HG02852 (cell line): ENCODE data around the gene SDK1.

Experiments used
- ATAC-seq: cut with Tn5 transposase; IDR thresholded peaks from one replicate; pipeline ENCODE4 v1.9.1; 2021; ENCODE audit warnings: mild to moderate bottlenecking, moderate library complexity; ENCODE audit not compliant: unreplicated experiment

SDK1 gene

DNA sequence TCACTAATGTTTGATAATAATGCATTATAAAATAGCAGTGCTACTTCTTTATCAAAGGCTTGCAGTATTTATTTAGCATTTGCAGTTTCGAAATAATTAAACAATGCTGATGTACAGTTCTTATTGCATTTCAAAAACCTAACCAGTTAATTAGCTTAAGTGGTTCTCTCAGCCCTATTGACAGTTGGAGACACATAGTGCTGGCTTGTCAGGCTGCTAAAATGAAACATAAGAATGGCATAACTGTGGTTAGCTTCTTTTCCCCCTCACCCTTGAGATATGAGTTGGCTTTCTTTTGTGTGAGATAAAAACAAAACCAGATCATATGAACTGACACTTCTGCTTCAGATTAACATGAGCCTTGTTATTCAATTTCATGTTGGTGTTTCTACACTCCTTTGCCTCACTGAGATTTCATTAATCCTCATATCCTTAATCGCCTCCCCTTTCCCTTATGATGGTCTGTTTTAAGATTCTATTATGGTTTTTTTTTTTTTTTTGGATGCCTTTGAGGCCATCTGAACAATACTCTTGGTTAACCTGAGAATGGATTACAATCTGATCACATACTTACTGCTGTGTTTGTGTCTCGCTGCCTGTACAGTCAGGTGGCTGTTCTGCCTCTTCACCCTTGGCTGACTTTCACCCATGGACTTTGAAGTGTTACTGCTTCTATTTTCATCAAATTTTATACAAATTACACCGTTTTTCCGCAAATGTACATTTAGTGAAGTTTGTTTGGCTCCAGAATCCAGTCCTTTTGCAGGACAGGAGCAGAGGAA is 108.0 kb downstream of the SDK1 start:
- ATAC-seq, result no peak

DNA sequence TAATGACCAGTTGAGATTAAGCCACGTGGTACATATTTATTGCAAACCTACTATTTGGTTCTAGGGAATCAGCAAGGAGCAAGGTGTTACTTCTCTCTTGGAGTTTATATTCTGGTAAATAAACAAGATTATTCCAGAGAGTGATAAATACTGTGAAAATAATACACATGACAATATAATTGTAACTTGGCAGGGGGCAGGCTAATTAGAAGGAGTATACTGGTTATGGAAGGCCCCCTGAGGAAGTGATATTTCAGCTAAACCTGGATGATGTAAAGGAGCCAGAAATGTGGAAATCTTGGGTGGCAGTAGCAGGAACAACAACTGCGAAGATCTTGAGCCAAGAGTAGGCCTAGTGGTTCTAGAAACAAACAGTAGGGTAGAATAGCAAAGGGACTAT is 111.8 kb downstream of the SDK1 start:
- ATAC-seq, result no peak

DNA sequence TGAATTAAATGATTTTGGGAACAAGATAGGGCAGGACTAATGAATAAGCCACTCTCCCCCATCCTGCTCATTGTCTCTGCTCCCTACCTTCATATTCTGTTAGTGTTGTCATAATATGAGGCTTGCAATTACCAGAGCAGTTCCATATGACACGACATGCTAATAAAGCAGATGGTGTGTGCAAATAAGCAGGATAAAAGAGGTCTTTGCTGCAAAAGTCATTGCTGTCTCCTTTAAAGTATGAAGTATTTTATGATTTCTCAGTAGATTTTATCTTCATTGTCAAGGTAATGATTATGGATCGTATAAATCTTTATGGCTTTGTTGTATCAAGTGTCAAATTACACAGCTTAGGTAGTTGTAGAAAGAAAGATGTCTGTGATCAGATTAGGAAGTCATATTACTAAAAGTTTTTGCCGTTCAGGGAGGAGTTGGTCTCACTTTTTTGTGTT is 114.8 kb downstream of the SDK1 start:
- ATAC-seq, result no peak

DNA sequence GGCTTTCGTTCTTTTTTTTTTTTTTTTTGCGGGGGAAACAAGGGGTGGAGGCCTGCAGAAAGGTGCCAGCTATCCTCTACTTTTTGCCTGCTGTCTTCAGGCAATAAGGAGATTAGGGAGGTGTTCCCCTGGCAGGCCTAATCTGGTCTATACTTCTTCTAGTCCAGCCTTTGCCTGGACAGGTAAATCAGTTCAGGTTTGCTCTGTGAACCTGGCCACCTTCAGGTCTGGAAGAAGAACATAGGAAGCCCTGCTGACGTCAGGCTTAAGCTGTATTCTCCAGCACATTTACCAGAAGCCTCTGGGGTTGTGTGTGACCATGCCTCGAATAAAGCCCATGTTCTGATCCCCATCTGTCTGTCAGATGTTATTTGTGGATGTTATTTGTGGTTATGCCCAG is 115.4 kb downstream of the SDK1 start:
- no peak for ATAC-seq

DNA sequence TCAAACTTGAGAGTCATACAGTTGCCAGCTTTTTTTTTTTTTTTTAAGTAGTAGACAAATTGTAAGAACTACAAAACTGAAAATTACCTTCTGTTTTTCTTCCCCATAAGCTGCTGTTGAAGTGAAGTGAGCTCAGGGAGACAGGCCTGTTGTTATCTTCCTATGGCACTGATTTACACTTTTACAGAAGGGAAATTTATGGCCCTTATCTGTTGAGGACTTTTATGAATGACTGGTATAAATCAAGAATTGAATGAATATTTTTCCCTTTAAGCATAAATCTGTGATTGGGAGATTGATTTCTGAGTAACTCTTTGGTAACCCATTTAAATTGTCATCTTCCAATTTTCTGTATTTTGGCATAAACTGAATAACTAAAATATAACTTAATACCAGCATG is 124.0 kb downstream of the SDK1 start:
- ATAC-seq, result no peak

DNA sequence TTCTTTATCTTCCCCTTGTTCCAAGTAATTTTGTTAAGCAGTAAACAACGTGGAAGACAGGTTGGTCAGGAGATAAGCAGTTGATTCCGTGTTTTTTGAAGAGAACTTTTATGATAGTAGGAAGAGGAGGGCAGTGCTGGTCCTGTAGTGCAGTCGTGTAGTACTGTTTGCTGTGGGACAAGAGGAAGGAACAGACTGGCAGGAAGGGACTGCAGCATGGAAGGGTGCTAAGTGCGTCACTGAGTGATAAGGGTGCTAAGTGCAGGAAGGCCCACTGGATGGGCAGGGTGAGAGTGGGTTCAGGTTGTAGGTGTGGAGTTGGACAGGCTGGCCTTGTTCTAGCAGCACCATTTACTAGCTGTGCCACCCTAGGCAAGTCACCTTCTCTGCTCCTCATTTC is 125.0 kb downstream of the SDK1 start:
- ATAC-seq, result no peak

DNA sequence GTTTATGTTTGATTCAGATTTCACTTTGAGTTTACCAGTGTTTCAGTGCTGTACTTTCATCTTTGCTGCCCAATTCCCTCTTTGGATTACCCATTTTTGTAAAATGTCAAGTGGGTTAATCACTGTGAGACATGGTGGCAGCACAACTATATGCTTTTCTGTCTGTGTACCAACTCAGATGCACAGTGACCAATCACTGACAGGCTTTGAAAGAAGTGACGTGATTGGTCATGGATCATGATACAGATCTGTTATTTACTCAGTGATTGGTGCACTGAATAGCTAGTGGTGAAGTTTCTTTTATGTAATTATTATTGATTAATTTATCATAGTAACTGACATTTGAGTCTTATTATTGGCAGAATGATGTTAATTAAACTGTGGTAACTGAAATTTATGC is 126.9 kb downstream of the SDK1 start:
- no peak for ATAC-seq

DNA sequence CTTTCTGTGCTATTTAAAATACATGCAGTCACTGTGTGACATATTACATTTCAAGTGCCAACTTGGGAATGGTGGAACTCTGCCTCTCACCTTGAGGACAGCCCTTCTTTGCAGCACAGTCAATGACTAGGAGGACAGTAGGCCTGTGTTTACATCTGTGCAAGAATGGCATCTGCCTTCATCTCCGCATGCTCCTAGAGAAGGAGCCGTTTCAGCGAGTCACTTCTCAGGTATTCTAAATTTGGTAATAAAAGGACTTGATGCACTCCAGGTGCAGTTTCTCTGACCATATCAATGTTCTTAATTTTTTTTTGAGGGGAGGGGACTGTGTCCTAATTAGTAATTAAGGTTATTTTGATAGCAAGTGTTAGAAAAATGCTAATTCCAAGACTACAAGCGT is 128.9 kb downstream of the SDK1 start:
- ATAC-seq, result no peak

DNA sequence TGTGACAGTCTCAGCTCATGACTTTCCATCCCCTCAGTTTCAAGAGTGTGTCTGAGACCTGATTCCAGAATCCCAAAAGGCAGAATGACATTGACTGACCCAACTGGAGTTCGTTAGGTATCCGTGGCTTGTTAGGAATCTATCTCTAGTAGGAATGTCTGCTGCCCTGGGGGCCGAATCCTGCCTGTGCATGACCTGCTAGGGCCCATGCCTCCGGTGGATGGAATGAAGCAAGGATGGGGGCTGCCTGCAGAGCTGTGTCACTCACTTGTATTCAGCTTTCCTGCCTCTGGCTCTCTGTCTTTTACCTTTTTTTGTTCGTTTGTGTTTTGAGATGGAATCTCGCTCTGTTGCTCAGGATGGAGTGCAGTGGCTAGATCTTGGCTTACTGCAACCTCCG is 129.5 kb downstream of the SDK1 start:
- ATAC-seq, result no peak

DNA sequence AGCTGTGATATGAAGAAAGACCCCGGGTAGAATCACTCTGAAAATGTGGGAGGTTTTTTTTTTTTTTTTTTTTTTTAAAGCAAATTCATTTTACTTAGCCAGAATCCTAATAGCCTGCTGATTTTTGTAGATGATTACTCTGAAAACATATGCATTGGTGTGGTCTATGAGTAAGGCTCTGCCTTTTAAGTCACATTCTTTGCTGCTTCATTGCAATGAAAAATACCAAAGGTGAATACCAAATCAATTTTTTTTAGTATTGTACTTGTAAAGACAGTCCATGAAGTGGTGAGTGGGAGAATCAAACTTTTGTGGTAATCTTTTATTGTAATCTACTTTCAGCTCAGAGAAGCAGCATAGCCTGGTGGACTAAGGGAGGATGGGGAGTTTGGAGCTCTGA is 130.3 kb downstream of the SDK1 start:
- ATAC-seq, result no peak

DNA sequence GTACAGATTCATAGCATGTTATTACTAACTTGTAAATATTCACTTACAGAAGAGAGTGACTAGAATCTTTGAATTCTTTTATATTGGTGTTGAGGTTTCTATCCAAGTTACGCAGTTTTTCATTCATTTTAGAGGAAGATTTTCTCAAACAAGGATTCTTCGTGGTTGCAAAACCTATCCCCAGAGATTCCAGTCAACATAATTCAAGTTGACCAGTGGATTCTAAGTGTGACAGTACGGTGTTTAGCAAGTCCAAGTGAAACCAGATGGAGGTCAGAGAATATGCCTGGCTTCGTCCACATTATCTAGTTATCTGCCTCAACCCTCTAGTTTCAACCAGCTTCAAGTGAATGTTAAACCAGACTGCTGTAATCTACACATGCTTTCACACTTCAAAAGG is 131.9 kb downstream of the SDK1 start:
- ATAC-seq, result no peak

DNA sequence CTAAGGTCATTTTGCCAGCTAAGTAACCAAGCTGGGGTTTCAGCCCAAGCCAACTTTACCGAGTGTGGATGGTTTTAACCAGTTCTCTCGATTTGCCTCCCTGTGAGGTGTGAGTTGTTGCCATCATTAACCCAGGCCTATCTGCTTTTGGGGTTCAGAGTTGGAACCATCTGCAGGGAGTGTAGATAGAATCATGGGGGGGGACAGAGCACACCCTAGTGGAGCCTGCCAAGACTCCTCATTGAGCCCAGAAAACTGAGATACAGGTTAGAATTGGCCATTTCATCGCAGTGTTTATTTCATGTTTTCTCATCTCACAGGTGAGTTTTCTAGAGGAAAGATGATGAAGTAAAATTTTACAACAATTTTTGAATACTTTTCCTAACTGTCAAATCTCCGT is 133.6 kb downstream of the SDK1 start:
- ATAC-seq, result no peak

DNA sequence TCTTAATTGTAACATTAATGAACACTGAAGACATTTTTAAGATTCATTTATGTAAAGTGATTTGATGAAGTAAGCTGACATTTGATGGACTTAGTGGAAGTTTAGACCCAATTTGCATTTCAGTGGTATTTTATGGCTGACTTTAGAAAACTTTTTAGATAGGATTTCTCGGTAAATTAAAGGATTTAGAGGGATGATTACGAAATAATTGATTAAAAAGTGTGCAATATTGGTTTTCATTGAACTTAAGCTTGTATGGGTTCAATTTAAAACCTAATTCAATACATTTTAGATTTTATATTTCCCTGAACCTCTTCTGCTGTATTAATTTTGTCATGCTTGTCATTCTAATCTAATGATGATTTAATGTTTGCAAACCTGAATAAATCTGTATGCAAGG is 135.1 kb downstream of the SDK1 start:
- no peak for ATAC-seq

DNA sequence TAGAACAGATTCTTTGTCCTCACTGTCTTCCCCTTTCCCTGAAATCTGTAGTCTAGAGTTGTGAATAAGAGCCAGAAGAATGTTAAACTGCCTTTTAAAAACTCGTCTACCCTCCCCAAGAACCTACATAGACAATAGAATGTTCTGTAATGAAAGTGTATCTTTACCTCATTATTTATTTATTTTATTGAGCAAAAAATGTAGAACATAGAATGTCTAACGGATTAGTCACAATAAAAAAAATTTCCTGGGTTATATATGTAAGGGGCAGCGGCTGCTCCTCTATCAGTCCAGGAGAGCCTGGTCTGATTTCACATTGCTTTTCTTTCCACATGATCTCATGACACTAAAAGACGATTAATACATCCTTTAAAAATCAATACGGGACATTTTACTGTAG is 135.7 kb downstream of the SDK1 start:
- no peak for ATAC-seq

DNA sequence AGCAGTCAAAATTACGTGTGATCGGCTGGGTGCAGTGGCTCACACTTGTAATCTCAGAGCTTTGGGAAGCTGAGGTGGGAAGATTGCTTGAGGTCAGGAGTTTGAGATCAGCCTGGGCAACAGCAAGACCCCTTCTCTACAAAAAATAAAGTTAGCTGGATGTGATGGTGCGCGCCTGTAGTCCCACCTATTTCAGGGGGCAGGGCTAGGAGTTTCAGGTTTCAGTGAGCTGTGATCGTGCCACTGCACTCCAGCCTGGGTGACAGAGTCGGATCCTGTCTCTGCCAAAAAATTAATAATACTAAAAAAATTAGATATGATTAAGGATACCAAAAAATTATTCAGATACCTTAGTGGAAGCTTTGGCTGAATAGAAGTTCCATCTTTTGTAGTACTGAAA is 136.4 kb downstream of the SDK1 start:
- ATAC-seq, result no peak

DNA sequence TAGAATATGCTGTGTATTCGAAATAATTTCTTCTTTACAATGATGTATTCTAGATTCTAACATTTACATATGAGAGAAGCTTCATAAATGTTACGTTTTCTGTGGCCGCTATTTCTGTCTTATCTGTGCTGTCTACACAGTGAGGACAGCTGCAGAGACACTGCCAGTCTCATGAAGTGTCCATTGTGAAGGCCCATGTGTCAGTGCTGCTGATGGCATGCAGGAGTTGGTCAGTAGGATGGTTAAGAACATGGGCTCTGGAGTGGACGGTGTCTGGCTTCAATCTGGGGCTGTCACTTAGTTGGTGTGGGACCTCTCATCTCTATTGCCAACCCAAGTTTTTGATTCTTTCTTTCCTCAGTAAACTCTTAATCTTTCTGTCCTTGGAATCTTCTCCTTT is 137.3 kb downstream of the SDK1 start:
- no peak for ATAC-seq

DNA sequence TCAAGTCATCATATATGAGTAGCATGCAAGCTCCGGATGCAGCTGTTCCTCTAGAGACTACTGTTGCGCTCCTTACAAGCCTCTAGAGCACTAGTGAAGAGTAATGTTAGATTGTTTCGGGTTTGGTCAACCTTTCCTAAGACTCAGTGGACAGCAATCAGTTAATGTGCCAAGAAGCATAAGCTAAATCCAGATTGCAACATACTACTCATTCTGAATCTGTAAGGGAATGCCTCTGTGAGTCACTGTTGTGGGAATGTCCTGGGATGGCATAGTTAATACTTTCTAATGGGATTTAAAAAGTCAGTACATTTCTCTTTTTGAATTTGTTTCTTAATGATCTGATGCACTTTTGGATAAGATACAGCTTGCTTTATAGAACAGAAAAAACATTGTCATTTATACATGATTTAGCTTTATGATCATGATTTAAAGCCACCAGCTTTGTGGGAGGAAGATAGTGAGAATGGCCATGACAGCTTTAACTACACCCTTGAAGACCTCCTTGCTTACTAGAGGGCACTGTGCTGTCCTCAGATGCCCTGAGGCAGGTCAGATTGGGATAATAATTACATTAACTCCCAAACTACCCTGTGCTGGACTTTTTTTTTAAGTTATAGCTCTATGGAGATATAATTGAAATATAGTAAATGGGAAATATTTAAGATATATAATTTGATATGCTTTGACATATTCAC is 138.4 kb downstream of the SDK1 start:
- no peak for ATAC-seq

DNA sequence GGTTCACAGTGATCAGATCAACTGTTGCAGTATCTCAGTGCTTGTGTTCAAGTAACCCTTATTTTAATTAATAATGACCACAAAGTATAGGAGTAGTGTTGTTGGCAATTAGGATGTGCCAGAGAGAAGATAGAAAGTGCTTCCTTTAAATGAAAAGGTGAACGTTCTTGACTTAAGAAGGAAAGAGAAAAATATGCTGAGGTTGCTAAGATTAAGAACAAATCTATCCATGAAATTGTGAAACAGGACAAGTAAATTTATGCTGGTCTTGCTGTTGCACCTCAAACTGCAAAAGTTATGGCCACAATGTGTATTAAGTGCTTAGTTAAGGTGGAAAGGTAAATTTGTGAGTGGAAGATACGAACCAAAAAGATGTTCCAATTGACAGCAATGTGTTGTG is 139.5 kb downstream of the SDK1 start:
- ATAC-seq, result no peak

DNA sequence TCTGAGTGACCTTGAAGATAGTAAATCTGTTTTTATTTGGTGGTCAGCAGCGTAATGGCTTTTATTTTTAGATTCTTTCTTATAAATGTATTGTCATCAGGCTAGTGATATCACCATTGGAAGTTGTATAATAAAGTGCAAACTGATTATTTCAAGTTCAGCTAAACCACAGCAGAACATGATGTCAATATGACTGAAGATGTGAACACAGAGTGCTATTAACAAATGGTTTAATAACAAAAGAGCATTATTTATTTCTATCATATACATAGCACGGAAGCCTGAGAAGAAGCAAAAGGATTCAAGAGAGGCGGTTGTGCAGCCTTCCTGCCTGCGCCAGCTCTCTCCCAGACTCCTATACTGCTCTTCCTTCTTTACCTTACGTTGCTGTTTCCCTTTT is 142.7 kb downstream of the SDK1 start:
- ATAC-seq, result no peak

DNA sequence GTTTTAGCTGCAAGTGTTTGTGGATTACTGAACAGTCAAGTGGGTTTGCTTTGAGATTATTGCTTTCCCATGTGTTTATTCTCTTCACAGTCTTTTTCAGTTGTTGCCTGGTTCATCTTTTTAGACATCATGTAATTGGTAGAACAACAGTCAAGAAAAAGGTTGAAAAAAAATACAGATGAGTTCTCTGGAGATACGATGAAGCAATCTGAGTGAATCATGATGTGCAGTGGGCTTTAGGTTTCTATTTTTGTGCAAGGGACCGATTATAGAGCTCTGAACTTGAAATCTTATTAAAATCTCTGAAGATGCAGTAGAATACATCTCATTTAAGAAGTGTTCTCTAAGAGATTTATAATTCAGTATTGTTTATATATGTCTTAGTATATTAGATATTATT is 145.7 kb downstream of the SDK1 start:
- no peak for ATAC-seq

DNA sequence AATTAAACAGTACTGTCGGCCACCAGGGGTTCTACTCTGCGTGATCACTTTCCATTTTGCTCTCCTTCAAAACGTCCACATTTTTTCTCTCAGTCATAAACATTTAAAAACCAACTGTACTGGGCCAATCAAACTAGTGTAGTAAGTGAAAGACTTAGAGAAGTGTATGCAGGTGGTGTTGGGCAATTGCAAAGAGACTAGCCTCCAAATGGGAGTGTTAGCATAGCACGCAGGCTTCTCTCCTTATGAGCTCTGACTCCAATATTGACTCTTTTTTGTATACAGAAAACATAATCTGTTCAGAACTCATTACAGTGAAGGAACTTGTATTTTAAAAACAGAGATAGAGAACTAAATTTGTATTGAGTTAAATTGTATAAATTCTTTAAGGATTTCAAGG is 150.6 kb downstream of the SDK1 start:
- ATAC-seq, result no peak

DNA sequence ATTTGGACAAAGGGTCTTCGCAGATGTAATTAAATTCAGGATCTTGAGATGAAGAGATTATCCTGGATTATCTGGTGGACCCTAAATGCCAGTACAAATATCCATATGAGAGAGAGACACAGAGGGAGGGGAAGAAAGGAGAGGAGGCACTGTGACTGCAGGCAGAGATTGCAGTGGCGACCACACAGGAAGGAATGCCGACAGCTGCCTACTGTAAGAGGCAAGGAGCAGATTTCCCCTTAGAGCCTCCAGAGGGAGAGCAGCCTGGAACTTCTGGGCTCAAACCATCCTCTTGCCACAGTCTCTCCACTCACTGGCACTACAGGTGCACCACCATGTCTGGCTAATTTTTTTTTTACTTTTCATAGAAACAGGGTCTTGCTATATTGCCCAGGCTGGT is 152.3 kb downstream of the SDK1 start:
- ATAC-seq, result no peak
